Measurements from ENCODE around the gene FICD. TPM values are rescaled to one million over a fixed set of nuclear protein-coding genes. Genes with fewer than 3 reads are reported as not detected.
A peak's percentile ranks its signal among the peaks of the same experiment; 100 is the strongest.

FICD gene
- total RNA-seq, 6 experiments from 2014 or later, result 2.8 to 8.4 (median 5.6) TPM

GRCh38 chr12:108565146-108565545 lies 50.1 kb downstream of the FICD start:
- Histone ChIP-seq H3K9me3 (no peaks in the 10 kb centered on the region), H3K4me3 (no peak overlapping the region), H3K27ac (peak overlapping the region in 1 of 3 donors; percentile 2), H3K36me3 (peaks cover 0 to 52% (median 10%) of the 10 kb centered on the region in 4 donors), H3K27me3 (no peaks in the 10 kb centered on the region), H3K4me1 (peaks cover 0 to 27% (median 3%) of the 10 kb centered on the region in 4 donors)
- intact Hi-C loops (cut with DNase I), result loop anchor here in 1 of 2 donors (5.0 kb wide), 1 partner anchor 47 kb away; no protein-coding TSS in a partner anchor
- TF ChIP-seq CTCF (IDR thresholded peaks at IDR 0.05) (no peak), POLR2A (IDR thresholded peaks at IDR 0.05) (no peak)
- no peak for ATAC-seq
- DNase-seq, result no peak
- WGBS (ENCODE audit: insufficient coverage, low coverage, low lambda C conversion rate, missing lambda C conversion rate), result 75% methylated on average over 3 of the region's 3 CpGs

- 0% methylated on average over 1 of the region's 2 CpGs for WGBS (ENCODE audit: insufficient coverage, low coverage, low lambda C conversion rate, missing lambda C conversion rate)
- Histone ChIP-seq H3K27me3 (no peaks in the 10 kb centered on the region), H3K9me3 (no peaks in the 10 kb centered on the region), H3K36me3 (peaks cover 0 to 52% (median 10%) of the 10 kb centered on the region in 4 donors), H3K27ac (peak overlapping the region in 2 of 3 donors; percentile 2 to 25), H3K4me1 (peaks cover 0 to 25% (median 3%) of the 10 kb centered on the region in 4 donors), H3K4me3 (no peak overlapping the region)
- ATAC-seq, result peak; percentile 43 to 47 (median 47)
- TF ChIP-seq CTCF (IDR thresholded peaks at IDR 0.05) (no peak), POLR2A (IDR thresholded peaks at IDR 0.05) (peak; percentile 32)
- intact Hi-C loops (cut with DNase I), result loop anchor here in 1 of 2 donors (5.0 kb wide), 1 partner anchor 46 kb away; no protein-coding TSS in a partner anchor
- peak; percentile 88 to 91 (median 89) for DNase-seq
These were observed 50.9 kb downstream of the FICD start for GRCh38 chr12:108565976-108566375.

GRCh38 chr12:108566452-108566851 lies 51.4 kb downstream of the FICD start:
- H3K27ac ChIP-seq, result peak overlapping the region in 2 of 3 donors; percentile 2 to 25
- H3K9me3 ChIP-seq, result no peaks in the 10 kb centered on the region
- no peak for ATAC-seq
- 93% methylated on average over 2 of the region's 4 CpGs for WGBS (ENCODE audit: insufficient coverage, low coverage, low lambda C conversion rate, missing lambda C conversion rate)
- peaks cover 0 to 25% (median 3%) of the 10 kb centered on the region in 4 donors for H3K4me1 ChIP-seq
- H3K36me3 ChIP-seq, result peaks cover 0 to 52% (median 10%) of the 10 kb centered on the region in 4 donors
- H3K27me3 ChIP-seq, result no peaks in the 10 kb centered on the region
- TF ChIP-seq POLR2A (IDR thresholded peaks at IDR 0.05) (no peak), CTCF (IDR thresholded peaks at IDR 0.05) (no peak)
- no peak for DNase-seq
- no peak overlapping the region for H3K4me3 ChIP-seq
- intact Hi-C loops (cut with DNase I), result loop anchor here in 1 of 2 donors (5.0 kb wide), 1 partner anchor 46 kb away; no protein-coding TSS in a partner anchor

- intact Hi-C loops (cut with DNase I), result loop anchor here in 1 of 2 donors (5.0 kb wide), 1 partner anchor 45 kb away; no protein-coding TSS in a partner anchor
- Histone ChIP-seq H3K27ac (peak overlapping the region in 1 of 3 donors; percentile 14), H3K4me3 (no peak overlapping the region), H3K4me1 (peaks cover 0 to 18% (median 0%) of the 10 kb centered on the region in 4 donors), H3K9me3 (no peaks in the 10 kb centered on the region), H3K36me3 (peaks cover 0 to 52% (median 10%) of the 10 kb centered on the region in 4 donors), H3K27me3 (no peaks in the 10 kb centered on the region)
- peak in 1 of 3 donors; percentile 14 for DNase-seq
- WGBS (ENCODE audit: insufficient coverage, low coverage, low lambda C conversion rate, missing lambda C conversion rate), result 50% methylated on average over 7 of the region's 7 CpGs
- TF ChIP-seq CTCF (IDR thresholded peaks at IDR 0.05), result no peak
- TF ChIP-seq POLR2A (IDR thresholded peaks at IDR 0.05), result no peak
- no peak for ATAC-seq
These were observed 52.6 kb downstream of the FICD start for GRCh38 chr12:108567406-108568337.
